ENCODE measurements around the gene ATP13A4.

ATP13A4 gene

DNA sequence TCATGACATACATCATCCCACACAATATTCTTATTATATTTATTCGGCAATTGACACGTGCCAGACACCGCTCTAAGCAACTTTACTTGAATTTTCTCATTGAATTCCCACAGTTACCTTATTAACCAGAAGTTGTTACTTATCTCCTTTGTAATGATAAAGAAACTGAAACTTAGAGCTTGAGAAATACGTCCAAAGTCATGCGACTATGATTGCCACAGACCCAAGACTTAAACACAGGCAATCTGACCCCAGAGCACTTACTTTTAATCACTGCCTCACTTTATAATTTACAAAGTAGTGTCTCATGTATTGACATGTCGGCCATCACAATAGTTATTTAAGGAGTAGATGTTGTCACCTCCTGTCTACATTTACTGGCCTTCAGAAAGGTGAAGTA is 64.7 kb downstream of the ATP13A4 start:
- DNase-seq, result no peak

DNA sequence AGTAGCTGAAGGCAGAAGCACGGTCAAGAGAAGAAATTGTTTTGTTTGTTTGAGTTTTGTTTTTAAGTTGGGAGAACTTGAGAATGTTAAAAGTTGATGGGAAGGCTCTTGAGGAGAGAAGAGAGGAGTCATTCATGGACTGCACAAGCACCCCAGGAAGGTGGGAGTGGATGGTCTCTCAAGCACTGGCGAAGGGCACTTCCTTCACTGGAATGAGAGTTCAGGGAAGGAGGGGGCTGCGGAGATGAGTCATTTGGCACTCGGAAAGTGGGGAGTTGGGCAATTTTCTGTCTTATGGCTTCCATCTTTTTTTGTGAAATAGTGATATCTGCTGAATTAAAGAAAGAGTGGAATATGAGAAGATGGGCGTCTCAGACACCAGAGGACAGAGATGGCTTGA is 66.0 kb downstream of the ATP13A4 start:
- no peak for DNase-seq

DNA sequence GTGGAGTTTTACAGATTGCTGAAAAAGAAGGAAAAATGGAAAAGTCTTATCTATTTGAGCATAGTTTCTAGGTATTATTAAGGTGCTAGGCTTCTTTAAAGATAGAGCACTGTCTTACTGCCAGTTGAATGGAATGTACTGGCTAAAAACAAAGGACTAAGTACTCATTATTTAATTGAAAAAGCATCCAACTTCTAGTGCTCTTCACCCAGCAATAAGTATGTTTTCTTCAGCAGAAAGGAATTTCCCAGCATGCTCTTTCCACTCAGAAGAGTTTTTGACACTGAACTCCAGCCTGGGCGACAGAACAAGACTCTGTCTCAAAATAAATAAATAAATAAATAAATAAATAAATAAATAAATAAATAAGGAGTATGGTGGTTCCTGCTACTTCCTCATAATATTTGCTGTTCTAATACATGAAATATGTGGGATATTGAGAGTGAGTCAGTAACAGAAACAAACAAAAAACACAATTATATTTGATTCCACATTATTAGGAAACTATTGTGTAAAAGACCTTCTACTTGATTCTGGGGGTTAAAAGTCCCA is 70.6 kb downstream of the ATP13A4 start:
- no peak for DNase-seq

DNA sequence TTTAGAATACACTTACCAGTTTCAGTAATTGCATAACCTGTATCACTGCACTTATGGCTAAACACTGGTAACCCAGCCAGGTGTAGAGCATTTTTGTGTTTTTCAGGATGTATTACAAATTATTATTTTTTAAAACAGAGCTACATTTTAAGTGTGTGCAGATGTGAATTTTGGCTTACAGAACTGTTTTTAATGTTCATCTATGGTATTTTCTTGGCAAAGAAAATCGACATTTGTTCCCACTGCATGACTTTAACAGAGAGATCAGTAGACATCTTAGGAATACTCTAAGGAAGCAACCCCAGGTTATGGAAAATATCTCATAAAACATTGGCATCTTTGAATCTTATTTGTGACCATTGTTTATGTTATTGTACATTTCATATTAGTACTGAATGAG is 73.3 kb downstream of the ATP13A4 start:
- DNase-seq, result no peak

DNA sequence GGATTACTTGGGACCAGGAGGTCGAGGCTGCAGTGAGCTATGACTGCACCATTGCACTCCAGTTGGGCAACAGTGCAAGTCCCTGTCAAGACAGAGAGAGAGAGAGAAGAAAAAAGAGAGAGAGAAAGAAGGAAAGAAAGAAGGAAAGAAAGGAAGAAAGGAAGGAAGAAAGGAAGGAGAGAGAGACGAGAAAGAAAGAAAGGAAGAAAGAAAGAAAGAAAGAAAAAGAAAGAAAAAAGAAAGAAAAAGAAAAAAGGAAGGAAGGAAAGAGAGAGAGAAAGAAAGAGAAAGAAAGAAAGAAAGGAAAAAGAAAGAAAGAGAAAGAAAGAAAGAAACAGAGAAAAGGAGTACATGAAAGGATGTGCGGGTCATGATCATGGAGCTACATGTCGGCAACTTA is 80.2 kb downstream of the ATP13A4 start:
- no peak for DNase-seq

DNA sequence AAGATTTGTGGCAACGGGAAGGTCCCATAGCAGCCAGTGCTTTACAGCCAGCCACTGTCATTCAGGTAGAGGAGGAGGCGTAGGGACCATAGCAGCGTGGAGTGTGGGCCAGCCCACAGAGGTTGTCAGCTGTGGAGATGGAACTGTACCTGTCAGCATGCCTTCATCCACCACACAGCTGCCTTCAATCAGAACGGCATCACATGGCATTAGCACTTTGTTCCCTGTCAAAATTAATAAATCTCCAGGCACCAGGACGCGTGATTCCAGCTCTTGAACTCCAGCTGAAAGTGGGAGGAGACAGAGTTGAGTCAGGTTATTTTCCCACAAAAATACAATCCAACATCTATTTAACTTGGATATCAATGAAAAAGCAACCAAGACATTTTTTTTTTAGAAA is 84.0 kb downstream of the ATP13A4 start:
- DNase-seq, result no peak

DNA sequence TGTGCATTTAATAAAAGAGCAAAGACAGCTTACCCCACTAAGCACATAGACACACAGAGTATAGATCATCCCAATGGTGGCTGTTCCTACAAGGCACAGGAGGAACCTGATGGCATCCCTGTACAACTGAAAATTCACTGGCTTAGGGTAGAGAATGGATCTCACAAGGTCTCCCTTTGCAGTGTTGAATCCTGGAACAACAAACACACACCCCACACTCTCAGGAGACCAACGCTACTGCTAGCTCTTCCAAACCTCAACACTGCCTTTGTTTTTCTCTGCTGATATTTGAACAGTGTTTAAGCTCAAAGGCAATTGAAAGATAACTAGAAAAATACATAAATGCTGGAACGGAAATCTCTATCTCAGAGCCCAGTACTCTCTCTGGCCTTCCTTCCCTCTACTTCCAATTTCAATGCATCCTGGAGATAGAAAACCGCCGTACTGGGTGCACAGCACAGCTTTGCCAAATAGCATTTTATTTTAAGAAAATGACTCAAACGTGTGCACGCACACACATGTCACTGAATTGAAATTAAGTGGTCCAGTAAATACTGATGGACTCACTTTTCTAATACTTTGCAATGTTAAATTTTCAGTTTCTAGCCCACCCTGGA is 88.6 kb downstream of the ATP13A4 start:
- no peak for DNase-seq

DNA sequence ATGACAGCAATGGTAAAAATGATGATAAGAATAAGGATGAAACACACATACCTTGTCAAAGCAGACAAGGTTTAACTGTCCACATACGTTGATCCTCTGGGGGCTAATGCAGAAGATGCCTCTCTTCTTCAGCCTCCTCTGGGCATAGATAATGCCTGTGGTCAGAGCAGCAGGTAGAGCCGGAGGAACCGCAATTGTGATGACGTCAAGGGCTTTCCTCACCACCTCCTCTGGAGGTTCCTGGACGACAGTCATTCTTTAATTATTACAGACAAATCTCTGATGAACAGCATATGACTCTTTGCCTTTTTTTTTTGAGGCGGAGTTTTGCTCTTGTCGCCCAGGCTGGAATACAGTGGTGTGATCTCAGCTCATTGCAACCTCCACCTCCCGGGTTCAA is 89.8 kb downstream of the ATP13A4 start:
- DNase-seq, result no peak

DNA sequence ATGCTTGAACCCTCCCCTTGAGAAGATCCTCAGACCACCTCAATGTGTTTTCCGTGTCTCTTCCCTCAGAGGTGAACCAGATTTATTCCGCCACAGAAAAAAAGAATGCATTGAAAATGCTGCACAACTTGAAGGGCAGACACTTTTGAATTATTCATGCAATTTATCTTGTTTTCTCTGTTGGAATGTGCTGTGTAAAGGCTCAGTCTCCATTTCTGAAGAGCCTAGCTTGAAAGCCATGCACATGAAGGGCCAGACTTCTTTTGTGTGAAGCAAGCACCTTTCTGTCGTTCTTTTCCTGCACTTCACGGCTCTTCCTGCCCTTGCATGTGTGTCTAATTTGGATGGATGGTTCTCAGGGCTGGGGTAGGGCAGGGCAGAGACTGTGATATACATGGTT is 97.2 kb downstream of the ATP13A4 start:
- DNase-seq, result no peak

DNA sequence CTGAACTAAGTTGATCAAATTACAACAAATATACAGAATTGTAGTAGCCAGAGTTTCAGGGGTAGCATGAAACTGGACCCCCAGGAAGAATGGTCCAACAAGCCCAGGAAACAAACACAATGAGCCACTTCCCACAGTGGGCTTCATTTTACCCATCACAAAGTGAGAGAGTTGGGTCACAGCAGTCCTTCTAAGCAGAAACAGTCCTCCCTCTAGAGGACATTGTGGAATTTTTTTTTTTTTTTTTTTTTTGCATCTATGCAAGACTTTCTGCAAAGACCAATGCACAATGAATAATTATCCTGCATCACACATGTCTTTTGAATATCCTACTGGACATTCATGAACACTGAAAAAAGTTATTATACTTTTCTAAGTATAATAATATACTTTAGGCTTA is 102.4 kb downstream of the ATP13A4 start:
- DNase-seq, result no peak

DNA sequence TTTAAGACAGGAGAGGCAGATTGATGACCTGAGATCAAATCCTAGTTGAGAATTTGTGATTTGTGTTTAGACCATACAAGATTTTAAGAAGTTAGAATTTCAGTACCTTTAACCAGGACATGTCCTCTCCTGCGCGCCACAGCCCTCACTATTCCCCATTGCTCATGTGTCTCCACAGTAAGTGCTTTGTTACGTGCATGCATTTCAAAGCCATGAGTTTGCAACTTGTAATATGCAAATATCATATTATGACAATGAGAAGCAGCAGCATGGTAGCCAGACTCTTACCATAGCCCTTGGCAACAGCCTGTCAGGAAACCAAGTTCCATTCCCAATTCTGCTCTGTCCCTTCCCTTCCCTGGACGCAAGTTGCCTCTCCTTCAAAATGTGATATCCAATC is 102.8 kb downstream of the ATP13A4 start:
- DNase-seq, result no peak

DNA sequence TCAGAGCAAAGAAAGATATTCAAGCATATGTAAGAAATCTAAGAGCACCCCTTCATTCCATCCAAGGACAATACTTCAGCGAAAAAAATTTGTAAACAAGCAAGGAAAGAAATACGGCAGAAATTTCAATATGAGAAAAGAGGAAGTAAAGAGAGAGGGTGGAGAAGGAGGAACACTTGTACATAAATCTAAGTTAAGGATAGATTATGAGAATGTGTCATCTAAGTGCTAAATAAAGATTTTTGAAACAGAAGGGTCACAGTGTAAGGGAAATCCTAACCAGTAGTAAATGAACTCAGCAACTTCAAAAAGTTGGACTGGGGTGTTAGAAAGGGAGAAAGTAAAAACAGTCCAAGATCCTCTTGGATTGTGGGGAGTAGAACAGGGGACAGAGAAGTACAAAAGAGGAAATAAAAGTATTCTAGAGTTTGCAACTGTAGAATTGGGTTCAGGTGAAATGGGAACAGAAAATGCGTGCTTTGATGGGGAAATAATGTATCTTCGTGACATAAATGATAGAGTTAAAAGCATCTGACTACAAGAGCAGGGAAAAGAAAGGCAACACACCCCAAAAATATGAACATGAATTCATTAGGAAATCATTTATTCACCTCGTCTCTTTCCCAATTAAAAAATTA is 107.6 kb downstream of the ATP13A4 start:
- no peak for DNase-seq

DNA sequence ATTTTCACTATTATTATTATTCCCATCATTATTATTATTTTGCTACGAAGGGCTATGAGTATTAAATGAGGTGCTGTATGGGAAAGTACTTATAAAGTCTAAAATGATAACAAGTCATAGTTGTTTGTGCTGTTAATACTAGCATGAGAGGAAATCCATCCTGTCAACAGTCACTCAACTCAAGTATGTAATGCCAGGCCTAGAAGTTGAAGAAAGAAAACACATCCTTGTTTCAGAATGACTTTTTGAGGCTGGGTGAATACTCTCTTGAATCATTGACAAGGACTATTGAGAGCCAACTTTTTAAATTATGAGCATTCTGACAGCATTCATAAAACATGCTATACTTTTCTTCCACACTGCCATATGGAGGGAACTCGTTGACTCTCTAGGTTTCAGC is 115.3 kb downstream of the ATP13A4 start:
- DNase-seq, result no peak

DNA sequence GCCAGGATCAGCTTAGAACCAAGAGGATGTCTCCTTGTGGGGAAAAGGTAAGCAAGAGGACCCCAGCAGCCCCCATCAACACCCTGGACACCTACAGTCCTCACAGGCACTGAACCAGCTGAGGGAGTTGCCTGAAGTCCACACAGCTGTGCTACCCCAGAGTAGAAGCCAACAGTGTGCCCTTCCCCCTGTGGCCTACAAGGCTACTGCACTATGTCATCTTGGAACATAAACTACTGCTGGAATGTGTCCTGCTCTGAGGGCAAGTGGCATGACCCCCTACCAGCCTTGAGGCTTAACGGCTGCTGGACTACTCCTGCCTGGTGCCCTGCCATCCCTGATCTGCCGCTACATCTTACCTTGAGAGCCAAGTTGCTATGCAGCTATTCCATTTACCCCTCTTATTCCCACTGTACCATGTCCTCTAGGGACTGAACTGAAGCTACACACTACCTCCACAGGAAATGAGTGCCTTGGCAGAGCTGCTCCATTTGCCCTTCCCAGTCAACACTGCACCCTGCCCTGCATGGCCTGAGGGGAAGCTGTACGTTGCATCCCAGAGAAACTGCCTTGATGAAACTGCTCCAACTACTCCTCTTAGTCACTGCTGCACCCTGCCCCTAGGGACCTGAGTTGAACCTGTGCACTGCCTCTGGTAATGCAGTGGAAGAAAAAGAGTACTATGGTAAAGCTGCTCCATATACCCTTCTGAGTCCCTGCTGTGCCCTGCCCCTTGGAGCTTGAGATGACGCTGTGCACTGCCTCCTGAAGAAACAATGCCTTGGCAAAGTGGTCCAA is 135.9 kb downstream of the ATP13A4 start:
- DNase-seq, result no peak

DNA sequence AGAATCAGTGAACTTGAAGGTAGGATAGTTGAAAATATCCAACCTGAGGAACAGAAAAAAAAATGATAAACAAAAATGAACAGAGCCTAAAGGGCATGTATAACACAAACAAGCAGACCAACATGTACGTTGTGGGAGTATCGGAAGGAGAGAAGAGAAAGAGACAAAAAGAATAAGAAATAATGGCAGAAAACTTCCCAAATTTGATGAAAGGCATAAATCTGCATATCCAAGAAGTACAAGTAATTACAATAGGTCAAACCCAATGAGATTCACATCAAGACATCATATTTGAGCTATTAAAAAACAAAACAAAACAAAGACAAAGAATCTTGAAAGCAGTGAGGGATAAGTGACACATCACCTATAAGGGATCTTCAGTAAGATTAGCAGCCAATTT is 138.1 kb downstream of the ATP13A4 start:
- DNase-seq, result no peak

DNA sequence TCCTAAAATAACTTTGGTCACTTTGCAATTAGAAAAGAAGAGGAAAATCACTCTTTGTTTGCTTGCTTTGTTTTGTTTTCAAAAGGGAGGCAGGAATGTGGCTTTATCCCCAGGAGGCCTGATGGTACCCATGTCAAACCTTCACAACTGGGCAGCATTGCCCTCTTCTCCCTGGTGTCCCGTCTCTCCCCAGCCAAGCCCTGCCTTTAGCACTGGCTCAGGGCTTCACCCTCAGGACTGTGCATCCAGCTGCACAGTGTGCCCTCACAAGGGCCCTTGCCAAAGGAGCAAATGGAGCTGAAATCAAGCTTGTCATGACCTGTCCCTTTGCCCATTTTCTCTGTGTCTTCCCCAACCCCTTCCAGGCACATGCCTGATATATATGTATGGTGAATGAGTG is 147.0 kb downstream of the ATP13A4 start:
- no peak for DNase-seq

DNA sequence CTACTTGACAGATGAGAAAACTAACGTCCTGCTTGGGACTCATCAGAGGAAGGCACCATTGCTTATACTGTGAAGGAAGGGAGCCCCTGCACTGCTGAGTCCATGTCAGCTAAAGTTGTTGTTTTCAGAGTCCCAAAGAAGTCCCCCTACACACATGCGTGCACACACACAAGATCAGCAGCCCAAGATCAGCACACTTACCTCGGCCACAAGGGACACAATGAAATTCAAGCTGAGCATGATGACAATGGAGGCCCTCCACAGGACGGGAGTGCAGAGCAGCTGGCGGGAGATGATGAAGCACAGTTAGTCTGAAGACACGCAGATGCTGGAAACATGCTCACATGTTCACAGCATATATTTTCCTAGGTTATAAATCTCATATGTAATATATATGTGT is 147.6 kb downstream of the ATP13A4 start:
- DNase-seq, result no peak

DNA sequence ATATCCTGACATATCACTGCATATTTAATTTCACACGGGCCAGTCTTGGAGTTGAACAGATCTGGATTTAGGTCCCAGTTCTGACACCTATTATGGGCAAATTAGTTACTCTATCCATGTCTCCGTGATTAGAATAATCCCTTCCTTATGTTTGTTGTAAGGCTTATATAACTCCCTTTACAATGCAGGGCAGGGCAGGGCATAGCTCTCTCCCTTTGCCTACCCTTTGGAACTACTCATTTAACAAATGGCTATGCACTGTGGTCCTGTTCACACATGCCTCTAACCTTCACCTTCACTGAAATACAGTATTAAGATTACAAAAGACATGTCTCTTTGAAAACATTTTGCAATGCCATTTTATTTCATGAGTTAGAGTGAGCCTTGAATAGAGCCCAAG is 151.4 kb downstream of the ATP13A4 start:
- DNase-seq, result no peak

DNA sequence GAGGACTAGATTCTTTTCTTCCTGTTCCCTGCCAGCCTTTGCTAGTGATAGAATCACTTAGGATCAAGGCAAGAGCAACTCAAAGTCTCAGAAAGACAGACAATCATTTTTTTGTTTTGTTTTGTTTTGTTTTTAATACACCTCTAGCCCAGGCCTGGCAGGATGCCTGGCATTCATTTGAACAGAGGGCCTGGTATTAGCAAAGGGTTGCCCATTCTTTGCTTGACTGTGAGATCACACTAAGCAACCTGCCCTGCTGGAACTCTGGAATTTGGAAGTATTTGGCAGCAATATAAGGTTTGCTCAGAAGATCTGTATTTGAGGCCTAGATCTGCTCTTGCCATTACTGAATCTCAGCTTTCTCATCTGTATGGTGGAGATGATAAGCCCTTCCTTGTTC is 154.4 kb downstream of the ATP13A4 start:
- no peak for DNase-seq

DNA sequence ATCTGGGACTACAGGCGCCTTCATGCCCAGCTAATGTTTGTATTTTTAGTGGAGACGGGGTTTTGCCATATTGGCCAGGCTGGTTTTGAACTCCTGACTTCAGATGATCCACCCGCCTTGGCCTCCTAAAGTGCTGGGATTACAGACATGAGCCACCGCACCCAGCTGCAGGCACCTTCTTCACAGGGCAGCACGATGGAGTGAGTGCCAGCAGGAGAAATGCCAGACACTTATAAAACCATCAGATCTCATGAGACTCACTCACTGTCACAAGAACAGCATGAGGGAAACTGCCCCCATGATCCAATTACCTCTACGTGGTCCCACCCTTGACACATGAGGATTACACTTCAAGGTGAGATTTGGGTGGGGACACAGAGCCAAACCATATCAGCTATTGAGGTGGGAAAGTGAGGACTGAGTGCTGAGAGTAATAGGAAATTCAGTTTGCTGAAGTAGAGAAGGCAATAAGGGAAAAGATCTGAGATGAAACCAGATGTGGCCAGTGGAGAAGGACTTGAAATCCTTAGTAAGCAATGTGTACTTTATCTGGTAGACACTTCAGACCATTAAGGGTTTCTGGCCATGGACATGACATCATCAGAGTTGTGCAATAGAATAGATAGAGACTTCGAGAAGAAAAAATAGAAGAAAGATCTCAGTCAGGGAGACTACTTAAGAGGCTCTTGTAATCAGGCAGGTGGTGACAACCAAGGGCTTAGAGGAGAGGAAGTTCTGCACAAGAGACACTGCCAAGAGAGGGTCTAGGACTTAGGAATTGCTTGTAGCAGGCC is 158.0 kb downstream of the ATP13A4 start:
- DNase-seq, result no peak

DNA sequence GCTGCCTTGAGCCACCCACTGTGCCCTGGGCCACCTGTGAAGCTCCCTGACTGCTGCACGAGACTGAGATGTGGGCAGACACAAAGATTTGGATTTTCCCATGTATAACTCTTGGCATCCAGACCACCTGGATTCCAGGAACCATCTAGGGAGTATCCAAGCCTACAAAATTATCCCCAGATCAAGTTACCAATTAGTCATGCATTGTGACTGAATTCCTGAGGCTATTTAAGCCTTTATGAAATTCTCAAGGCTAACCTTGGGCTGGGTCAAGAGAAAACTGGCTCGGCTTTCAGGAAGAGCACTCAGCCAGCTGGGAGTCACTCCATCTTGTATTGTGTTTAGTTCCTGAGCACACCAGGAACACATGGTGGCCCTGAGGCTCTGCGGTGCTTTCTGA is 162.8 kb downstream of the ATP13A4 start:
- DNase-seq, result no peak

DNA sequence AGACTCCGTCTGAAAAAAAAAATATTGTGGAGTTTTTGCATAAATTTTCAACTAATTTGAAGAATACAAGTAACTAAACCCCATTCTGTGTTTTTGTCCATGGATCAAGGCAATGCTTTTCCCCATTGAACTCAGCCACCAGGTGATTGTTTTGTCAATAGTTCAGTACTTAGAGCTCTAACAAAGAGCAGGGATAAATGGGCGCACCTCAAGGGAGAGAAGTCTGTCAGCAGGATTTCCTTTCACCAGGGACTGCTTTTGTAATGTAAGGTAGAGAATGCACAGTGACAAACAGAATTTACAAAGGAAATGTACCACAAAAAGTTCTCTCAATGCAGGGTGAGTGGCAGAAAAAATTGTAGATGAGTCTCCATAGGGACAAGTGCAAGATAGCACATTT is 165.4 kb downstream of the ATP13A4 start:
- no peak for DNase-seq

DNA sequence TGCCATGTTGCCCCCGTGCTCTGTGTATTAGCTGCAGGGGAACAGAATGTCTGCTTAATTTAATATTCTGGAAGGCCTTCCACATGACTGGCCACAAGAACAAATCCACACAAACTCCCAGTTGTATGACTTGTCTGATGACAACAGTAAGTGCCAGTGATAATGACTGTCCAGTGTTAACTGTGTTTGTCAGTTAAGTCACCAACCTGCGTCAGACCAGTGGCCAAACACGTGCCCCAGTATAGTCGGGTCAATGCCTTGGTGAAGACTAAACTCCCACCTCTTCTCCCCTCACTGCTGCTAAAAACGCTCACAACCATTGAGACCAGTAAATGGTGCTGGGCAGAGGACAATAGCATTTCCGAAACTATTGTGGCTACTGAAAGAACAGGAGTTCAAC is 166.3 kb downstream of the ATP13A4 start:
- no peak for DNase-seq

Measured in SIG-M5 (cell line).